PC-3 (cell line): Measurements from ENCODE around the gene MIS18A.

Experiments used
- CTCF ChIP-seq: fragments of 300-600 bp; sonication (generic); conservative IDR thresholded peaks from 2 replicates; pipeline ENCODE4 v1.5.1; 2017; ENCODE audit warnings: antibody characterized with exemption, low read depth, mild to moderate bottlenecking, low read length
- EZH2phosphoT487 ChIP-seq: fragments of 300-600 bp; sonication (generic); IDR thresholded peaks from 2 replicates; pipeline ENCODE4 v1.6.1; 2018; ENCODE audit warnings: mild to moderate bottlenecking, antibody characterized with exemption, low read length, borderline replicate concordance

GRCh38 chr21:32309906-32310460 lies 31.1 kb upstream of the MIS18A start:
- TF ChIP-seq EZH2phosphoT487 (no peak), CTCF (no peak)
